Astrocyte (in vitro differentiated cells and primary cell): ENCODE results near the gene CIAO3. TPM values are rescaled to one million over a fixed set of nuclear protein-coding genes. Genes with fewer than 3 reads are reported as not detected.

ENCODE experiments used
- DNase-seq: peaks from one replicate; pipeline ENCODE4 v3.0.0-alpha.2; 2010; ENCODE audit warnings: low read depth
- FAIRE-seq: peaks from 2 replicates; lab custom pipeline; 2011; peaks lifted over from hg19 to GRCh38; lab: Jason Lieb, UNC
- H2AFZ ChIP-seq: 2 replicates; pipeline ENCODE4 v1.6.0; 2012; ENCODE audit warnings: low read depth, low read length, inconsistent platforms
- H3K27ac ChIP-seq: 2 replicates; pipeline ENCODE4 v1.5.1; 2011; ENCODE audit warnings: low read depth, low read length, inconsistent platforms
- H3K27me3 ChIP-seq: 2 replicates; pipeline ENCODE4 v1.6.0; 2011; ENCODE audit warnings: low read length, inconsistent platforms; ENCODE audit not compliant: insufficient read depth
- H3K36me3 ChIP-seq: 2 replicates; pipeline ENCODE4 v1.5.1; 2011; ENCODE audit warnings: low read length, inconsistent platforms; ENCODE audit not compliant: insufficient read depth
- H3K4me1 ChIP-seq: 2 replicates; pipeline ENCODE4 v1.5.1; 2011; ENCODE audit warnings: low read length, inconsistent platforms; ENCODE audit not compliant: insufficient read depth
- H3K4me2 ChIP-seq: 2 replicates; pipeline ENCODE4 v1.6.0; 2012; ENCODE audit warnings: low read length, inconsistent platforms
- H3K4me3 ChIP-seq: 2 replicates; pipeline ENCODE4 v1.5.1; 2011; ENCODE audit warnings: low read depth, mild to moderate bottlenecking, low read length, inconsistent platforms; ENCODE audit not compliant: insufficient read depth
- H3K79me2 ChIP-seq: 2 replicates; pipeline ENCODE4 v1.6.0; 2012; ENCODE audit warnings: mild to moderate bottlenecking, low read length, inconsistent platforms; ENCODE audit not compliant: insufficient read depth
- H3K9ac ChIP-seq: 2 replicates; pipeline ENCODE4 v1.6.0; 2012; ENCODE audit warnings: mild to moderate bottlenecking, low read length, inconsistent platforms
- H3K9me3 ChIP-seq: 2 replicates; pipeline ENCODE4 v1.5.1; 2012; ENCODE audit warnings: low read depth, mild to moderate bottlenecking, low read length, inconsistent platforms; ENCODE audit not compliant: insufficient read depth
- H4K20me1 ChIP-seq: 2 replicates; pipeline ENCODE4 v1.6.0; 2012; ENCODE audit warnings: low read length, inconsistent platforms; ENCODE audit not compliant: insufficient read depth
- H3K27ac Mint-ChIP-seq: one replicate; pipeline ENCODE4 v1.8.0; 2021; ENCODE audit warnings: mild to moderate bottlenecking, mixed read lengths; ENCODE audit not compliant: unreplicated experiment
- H3K27me3 Mint-ChIP-seq: one replicate; pipeline ENCODE4 v1.8.0; 2021; ENCODE audit warnings: low read depth, mixed read lengths; ENCODE audit not compliant: unreplicated experiment
- H3K36me3 Mint-ChIP-seq: one replicate; pipeline ENCODE4 v1.8.0; 2021; ENCODE audit warnings: low read depth, mixed read lengths; ENCODE audit not compliant: unreplicated experiment
- H3K4me1 Mint-ChIP-seq: one replicate; pipeline ENCODE4 v1.8.0; 2021; ENCODE audit warnings: low read depth, mixed read lengths; ENCODE audit not compliant: unreplicated experiment
- H3K4me3 Mint-ChIP-seq: one replicate; pipeline ENCODE4 v1.8.0; 2021; ENCODE audit warnings: mild to moderate bottlenecking, moderate library complexity, mixed read lengths; ENCODE audit not compliant: unreplicated experiment
- H3K9me3 Mint-ChIP-seq: one replicate; pipeline ENCODE4 v1.8.0; 2021; ENCODE audit warnings: mild to moderate bottlenecking, mixed read lengths; ENCODE audit not compliant: unreplicated experiment
- EZH2 ChIP-seq: IDR thresholded peaks from 2 replicates; pipeline ENCODE4 v1.6.1; 2012; ENCODE audit warnings: mild to moderate bottlenecking, low read length, inconsistent platforms; ENCODE audit not compliant: insufficient read depth
- total RNA-seq: library from RNA; stranded (reverse); gene quantifications from 2 replicates; pipeline ENCODE4 v1.2.1, GENCODE V29; 2021
- TF ChIP-seq, protein P1 (sequence below): IDR thresholded peaks from 2 replicates; pipeline ENCODE4 v1.5.1; 2011; ENCODE audit warnings: low read depth, mild to moderate bottlenecking, inconsistent platforms, low read length, moderate library complexity; ENCODE audit not compliant: insufficient read depth

CIAO3 gene
- total RNA-seq, 1 donor from 2014 or later = 19.6 TPM

GRCh38 chr16:718922-719321 lies 21.9 kb downstream of the CIAO3 start:
- Histone ChIP-seq H3K79me2 (peaks cover 7% of the 10 kb centered on the region), H3K4me1 (peaks cover 38% of the 10 kb centered on the region), H2AFZ (no peak overlapping the region), H3K27ac (no peak overlapping the region), H3K4me3 (no peak overlapping the region), H3K9me3 (no peaks in the 10 kb centered on the region), H3K27me3 (no peaks in the 10 kb centered on the region), H3K4me2 (no peak overlapping the region), H3K9ac (no peak overlapping the region), H4K20me1 (peaks cover 47% of the 10 kb centered on the region), H3K36me3 (no peaks in the 10 kb centered on the region)
- Mint-ChIP-seq H3K4me3 (peak overlapping the region; percentile 67), H3K4me1 (no peaks in the 10 kb centered on the region), H3K27me3 (no peaks in the 10 kb centered on the region), H3K27ac (no peak overlapping the region), H3K36me3 (no peaks in the 10 kb centered on the region), H3K9me3 (no peaks in the 10 kb centered on the region)
- DNase-seq (no peak), FAIRE-seq (no peak)
- no peak for TF ChIP-seq EZH2
- TF ChIP-seq, protein P1, sequence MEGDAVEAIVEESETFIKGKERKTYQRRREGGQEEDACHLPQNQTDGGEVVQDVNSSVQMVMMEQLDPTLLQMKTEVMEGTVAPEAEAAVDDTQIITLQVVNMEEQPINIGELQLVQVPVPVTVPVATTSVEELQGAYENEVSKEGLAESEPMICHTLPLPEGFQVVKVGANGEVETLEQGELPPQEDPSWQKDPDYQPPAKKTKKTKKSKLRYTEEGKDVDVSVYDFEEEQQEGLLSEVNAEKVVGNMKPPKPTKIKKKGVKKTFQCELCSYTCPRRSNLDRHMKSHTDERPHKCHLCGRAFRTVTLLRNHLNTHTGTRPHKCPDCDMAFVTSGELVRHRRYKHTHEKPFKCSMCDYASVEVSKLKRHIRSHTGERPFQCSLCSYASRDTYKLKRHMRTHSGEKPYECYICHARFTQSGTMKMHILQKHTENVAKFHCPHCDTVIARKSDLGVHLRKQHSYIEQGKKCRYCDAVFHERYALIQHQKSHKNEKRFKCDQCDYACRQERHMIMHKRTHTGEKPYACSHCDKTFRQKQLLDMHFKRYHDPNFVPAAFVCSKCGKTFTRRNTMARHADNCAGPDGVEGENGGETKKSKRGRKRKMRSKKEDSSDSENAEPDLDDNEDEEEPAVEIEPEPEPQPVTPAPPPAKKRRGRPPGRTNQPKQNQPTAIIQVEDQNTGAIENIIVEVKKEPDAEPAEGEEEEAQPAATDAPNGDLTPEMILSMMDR = no peak

DNA sequence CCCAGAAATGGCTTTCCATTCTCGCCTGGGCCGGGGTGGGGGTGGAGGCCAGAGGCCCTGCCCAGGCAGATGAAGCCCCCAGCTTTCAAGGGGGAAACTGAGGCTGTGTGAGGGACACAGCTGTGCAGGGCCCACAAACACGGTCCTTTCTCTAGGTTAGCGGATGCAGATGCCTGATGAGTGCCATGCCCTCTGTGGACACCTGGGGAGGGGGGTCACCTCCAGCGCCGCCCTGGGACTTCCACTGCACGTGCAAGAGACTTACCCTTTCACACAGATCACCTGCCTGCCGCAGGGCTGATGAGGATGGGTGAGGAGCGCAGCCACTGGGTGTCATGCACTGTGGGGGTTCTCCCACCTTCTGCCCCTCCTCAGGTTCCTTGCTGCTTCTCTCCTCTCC lies 22.4 kb downstream of the CIAO3 start:
- H3K27ac Mint-ChIP-seq = no peak overlapping the region
- H3K4me1 ChIP-seq = peaks cover 38% of the 10 kb centered on the region
- no peak overlapping the region for H3K4me3 ChIP-seq
- H2AFZ ChIP-seq = no peak overlapping the region
- H3K36me3 ChIP-seq = no peaks in the 10 kb centered on the region
- H3K27ac ChIP-seq = no peak overlapping the region
- no peak overlapping the region for H3K9ac ChIP-seq
- no peaks in the 10 kb centered on the region for H3K4me1 Mint-ChIP-seq
- DNase-seq (no peak), FAIRE-seq (no peak)
- H3K79me2 ChIP-seq = peaks cover 7% of the 10 kb centered on the region
- H4K20me1 ChIP-seq = peaks cover 47% of the 10 kb centered on the region
- no peaks in the 10 kb centered on the region for H3K9me3 ChIP-seq
- H3K36me3 Mint-ChIP-seq = no peaks in the 10 kb centered on the region
- H3K4me3 Mint-ChIP-seq = peak overlapping the region; percentile 20
- H3K9me3 Mint-ChIP-seq = no peaks in the 10 kb centered on the region
- H3K27me3 Mint-ChIP-seq = no peaks in the 10 kb centered on the region
- H3K27me3 ChIP-seq = no peaks in the 10 kb centered on the region
- TF ChIP-seq EZH2 = no peak
- TF ChIP-seq, protein P1 = no peak
- H3K4me2 ChIP-seq = no peak overlapping the region

GRCh38 chr16:717450-718245 lies 23.1 kb downstream of the CIAO3 start:
- Mint-ChIP-seq H3K4me3 (no peak overlapping the region), H3K27me3 (no peaks in the 10 kb centered on the region)
- FAIRE-seq = no peak

More at GRCh38 chr16:717450-718245, 23.1 kb downstream of the CIAO3 start:
- Histone ChIP-seq H3K9ac (no peak overlapping the region), H3K4me3 (no peak overlapping the region), H2AFZ (no peak overlapping the region), H3K4me1 (peaks cover 38% of the 10 kb centered on the region), H3K36me3 (no peaks in the 10 kb centered on the region), H3K9me3 (no peaks in the 10 kb centered on the region), H3K27ac (no peak overlapping the region), H3K27me3 (no peaks in the 10 kb centered on the region), H4K20me1 (peaks cover 43% of the 10 kb centered on the region), H3K79me2 (peaks cover 7% of the 10 kb centered on the region), H3K4me2 (no peak overlapping the region)
- no peak overlapping the region for H3K27ac Mint-ChIP-seq
- DNase-seq = no peak
- H3K4me1 Mint-ChIP-seq = peaks cover 3% of the 10 kb centered on the region
- no peaks in the 10 kb centered on the region for H3K36me3 Mint-ChIP-seq
- TF ChIP-seq EZH2 = no peak
- TF ChIP-seq, protein P1 = no peak
- no peaks in the 10 kb centered on the region for H3K9me3 Mint-ChIP-seq
